T47D (cell line): ENCODE data around the gene ID4.

Source experiments
- DNase-seq, 2 experiments: peaks; one replicate each; pipeline versions ENCODE4 v3.0.0 to v3.0.0-alpha.2; 2011 to 2012; ENCODE audit warnings: low read depth in 1 of 2, low spot score in 1 of 2
- JUND ChIP-seq: IDR thresholded peaks from 2 replicates; pipeline ENCODE4 v1.6.1; 2012; ENCODE audit warnings: low read depth
- in situ Hi-C: cut with HindIII; loops from 2 replicates; pipeline ENCODE4 v1.10.0; 2016; ENCODE audit warnings: low sequenced_read_pairs, low pct_unique_long_range_greater_than_20kb

The ID4 gene

DNA sequence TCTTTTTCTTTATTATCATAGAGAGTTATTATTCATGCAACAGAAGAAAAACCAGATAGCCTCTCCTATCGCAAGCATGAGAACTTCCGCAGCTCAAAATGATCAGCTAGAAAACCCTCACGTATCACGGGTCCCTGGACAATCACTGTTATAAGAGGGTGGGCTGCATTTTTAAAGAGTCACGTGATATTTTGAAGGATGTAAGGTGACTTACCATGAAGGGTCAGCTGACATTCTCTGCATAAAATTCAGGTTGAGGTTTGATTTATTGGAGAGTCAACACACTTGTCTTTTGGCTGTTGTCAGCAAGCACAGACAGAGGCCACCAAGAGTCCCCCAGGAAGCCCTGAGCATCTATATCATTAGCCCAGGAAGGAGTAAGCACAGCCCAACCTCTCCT, 39.5 kb downstream of the ID4 start:
- no peak for DNase-seq
- in situ Hi-C loops = no loop called here
- no peak for TF ChIP-seq JUND

DNA sequence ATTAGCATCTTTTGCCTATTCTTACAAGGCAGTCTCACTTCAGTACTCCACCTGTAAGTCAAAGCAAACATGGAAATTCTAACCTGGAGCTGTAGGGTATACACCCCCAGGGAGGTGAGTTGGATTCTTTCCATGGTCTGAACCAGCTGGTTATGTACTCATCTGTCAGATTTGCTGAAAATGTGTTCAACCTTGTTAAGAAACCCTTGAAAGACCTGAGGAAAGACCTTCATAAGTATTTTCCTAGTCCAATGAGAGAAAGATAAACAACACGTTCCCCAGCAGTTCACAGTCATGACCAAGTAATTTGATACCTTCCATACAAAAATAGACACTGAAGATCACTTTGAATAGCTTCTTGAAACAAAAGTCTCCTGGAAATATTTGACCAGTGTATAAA, 42.5 kb downstream of the ID4 start:
- TF ChIP-seq JUND = no peak
- DNase-seq = peak in 1 of 2 experiments; percentile 24
- in situ Hi-C loops = no loop called here

DNA sequence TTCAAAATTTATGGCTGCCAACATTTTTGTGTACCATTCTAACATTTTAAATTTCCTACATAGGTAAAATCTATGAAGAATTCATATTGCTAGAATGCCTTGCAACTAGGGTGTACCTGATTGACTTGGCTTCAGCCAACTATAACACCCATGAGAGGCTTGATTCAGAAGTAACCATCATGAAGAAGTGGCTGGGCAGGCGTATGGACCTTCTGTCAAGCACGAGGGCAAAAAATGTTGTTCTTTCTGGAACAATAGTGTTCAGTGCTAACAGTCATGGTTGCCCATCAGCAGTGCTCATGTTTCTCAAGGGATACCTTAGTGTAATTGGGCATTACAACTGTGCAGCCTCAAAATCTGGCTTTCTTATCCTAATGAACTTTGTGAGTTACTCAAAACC, 42.9 kb downstream of the ID4 start:
- no peak for DNase-seq
- TF ChIP-seq JUND = no peak
- in situ Hi-C loops = no loop called here

DNA sequence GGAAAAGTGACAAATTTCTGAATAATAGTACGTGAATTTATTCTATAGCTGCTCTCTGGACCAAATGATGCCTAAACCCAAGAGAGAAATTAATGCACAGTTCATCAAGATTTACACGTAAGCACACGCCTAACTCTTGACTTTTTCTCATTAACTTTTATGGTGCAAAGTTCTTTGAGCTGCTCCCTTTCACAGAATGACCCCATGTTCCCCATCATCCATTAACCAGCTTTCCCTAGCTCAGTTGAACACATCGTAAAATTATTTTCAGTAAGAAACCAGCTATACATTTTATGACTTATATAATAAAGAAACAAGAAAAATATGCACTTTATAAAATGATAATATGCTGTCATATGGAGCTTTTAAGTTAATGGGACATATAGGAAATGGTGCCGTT, 54.3 kb downstream of the ID4 start:
- in situ Hi-C loops = no loop called here
- DNase-seq = no peak
- no peak for TF ChIP-seq JUND
